Spleen (tissue), 7 donors: Measurements from ENCODE around the gene GSTP1.

Source experiments
- CTCF ChIP-seq, 11 experiments: fragments of 200-600 bp in 7 of 11; fragments of 450-650 bp in 4 of 11; sonication (generic) in 4 of 11; IDR thresholded peaks in 8 of 11; conservative IDR thresholded peaks in 3 of 11; 1 replicate in 7 of 11; 2 replicates in 4 of 11; pipeline versions ENCODE4 v1.4.0 to v1.8.0; 2016 to 2021; ENCODE audit warnings: antibody characterized with exemption in 11 of 11, inconsistent platforms in 4 of 11, mild to moderate bottlenecking in 1 of 11
- POLR2A ChIP-seq, 3 donors: fragments of 450-650 bp; IDR thresholded peaks; one replicate each; pipeline ENCODE4 v1.5.1; 2017; ENCODE audit warnings: antibody characterized with exemption in 3 of 3, mild to moderate bottlenecking in 1 of 3
- POLR2AphosphoS5 ChIP-seq, 3 donors: sonication (generic); formaldehyde crosslinking; IDR thresholded peaks; one replicate each; pipeline ENCODE4 v1.5.1; 2017; ENCODE audit warnings: antibody characterized with exemption in 3 of 3
- donor health status: DM: no; HTN: no; CAD: no; lungs with moderate emphysema.
- donor health status: DM: no; HTN: no; CAD: no.
- donor health status: DM: no; HTN: no; CAD: no.

- TF ChIP-seq POLR2AphosphoS5 (IDR thresholded peaks at IDR 0.05) (no peak), CTCF (IDR thresholded peaks at IDR 0.05 in 8 of 11, conservative IDR thresholded peaks at IDR 0.05 in 3 of 11) (no peak), POLR2A (IDR thresholded peaks at IDR 0.05) (no peak)
These were observed 44.4 kb downstream of the GSTP1 start for GRCh38 chr11:67627812-67628624.
